GF-D8 (cell line): ENCODE data around the gene GJD3.

Source experiments
- DNase-seq: peaks from one replicate; lab custom pipeline; 2025; lab: John Stamatoyannopoulos, UW

GJD3 gene

DNA sequence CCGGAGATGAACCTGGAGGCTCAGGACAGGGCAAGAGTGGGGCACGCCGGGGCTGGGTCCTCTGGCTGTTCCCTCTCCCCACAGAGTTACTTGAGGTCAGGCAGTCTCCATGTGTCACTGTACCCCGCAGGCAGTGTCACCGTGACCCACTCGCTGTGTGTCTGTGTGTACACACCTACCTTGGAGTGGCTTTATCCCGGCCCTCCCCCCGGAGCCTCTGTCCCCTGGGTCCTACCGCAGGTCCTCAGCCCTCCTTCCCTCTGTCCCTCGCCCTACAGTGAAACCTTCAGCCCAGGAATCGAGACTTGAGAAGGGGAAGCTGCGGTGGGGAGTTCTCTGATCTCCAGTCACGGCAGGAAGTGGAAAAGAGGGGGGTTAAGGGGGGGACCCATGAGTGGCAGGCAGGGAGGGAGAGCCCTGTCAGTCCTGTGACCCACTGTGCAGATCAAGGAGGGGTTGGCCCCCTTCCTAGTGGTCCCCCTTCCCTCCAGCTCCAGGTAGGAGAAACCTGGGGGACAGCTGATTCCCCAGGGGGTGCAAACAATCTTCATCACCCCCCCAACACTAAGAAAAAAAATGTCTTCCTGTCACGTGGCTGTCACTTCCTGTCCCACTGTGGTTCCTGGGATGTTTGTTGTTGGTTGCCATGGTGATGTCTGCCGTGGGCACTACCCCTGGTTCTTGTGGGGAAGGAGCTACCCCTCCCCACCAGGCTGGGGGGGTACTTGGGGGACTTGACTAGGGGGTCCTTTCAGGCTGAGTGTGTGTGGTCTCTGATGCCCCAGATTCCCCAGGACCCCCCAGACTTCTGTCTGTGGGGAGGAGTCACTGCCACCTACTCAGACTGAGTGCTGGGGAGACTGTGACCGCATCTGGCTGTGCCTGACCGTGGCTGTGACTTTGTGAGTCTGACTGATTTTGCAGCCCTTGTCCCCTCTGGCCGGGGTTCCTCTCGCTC lies 41.9 kb downstream of the GJD3 start:
- DNase-seq, result peak; percentile 94

DNA sequence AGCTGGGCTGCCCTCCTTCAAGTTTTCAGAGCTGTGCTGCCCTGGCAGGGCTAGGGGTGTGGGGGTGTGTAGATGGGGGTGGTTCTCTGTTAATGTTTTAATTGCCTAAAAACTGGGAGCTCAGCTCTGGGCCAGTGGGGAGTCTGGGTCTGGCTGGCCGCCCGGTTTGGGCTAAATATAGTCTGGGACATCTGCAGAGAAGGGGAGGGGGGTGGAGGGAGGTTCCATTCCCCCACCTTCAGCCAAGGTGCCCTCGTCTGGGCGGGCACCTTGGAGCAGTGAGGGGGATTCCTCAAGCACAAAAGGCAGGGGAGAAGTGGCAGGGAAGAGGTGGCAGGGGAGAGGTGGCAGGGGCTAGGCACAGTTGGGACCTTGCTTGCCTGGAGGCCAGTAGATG lies 42.6 kb downstream of the GJD3 start:
- no peak for DNase-seq

DNA sequence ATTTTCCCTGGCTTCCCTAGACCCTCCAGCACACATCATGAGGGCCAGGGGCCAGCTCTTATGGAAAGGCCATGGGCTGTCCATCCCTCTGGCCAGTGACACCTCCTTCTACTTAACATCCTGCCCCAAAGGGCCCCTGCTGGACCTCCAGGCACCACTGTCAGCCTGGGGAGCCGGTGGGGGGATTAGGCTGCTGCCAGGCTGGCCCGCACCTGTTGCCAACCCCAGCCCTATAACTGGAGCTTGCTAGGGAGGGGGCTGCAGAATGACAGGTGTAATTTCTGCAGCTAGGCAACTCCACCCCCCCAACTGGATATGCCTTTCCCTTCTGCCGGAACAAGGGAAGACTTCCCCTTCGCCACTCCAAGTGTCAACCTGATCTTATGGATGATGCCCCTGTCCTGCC lies 43.0 kb downstream of the GJD3 start:
- DNase-seq, result no peak

DNA sequence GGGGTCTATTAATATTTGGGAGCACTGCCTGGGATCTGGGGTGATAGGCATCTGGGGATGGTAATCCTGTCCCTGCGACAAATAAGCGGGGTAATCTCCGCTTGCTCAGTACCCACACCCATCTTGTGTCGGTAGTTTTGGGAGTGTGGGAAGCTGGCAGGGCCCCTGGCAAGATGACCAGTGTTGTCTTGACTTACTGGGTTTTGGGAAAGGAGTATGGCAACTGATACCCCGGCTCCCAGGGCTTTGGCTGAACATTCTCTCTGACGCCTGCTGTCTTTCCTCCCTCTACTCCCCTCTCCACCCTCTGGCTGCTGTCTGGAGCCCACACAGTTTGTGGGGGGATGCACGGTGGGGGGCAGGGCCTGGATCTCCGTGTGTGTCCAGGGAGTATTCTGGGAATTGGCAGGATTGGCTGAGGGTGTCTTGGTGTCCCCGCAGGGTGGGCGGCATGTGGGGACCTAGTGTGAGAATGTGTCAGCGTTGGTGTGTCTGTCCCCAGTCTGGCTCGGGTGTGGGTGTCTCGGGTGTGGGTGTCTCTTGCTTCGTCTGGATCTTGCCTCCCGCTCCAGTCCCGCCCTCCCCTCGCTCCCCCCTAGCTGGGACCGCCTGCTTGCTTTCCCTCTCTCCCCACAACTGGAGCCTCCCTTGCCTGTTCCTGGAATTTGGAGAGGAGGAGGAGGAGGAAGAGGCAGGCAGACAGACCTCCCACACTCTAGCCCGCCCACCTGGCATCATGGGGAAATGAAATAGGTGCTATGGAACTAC lies 43.6 kb downstream of the GJD3 start:
- DNase-seq, result no peak

DNA sequence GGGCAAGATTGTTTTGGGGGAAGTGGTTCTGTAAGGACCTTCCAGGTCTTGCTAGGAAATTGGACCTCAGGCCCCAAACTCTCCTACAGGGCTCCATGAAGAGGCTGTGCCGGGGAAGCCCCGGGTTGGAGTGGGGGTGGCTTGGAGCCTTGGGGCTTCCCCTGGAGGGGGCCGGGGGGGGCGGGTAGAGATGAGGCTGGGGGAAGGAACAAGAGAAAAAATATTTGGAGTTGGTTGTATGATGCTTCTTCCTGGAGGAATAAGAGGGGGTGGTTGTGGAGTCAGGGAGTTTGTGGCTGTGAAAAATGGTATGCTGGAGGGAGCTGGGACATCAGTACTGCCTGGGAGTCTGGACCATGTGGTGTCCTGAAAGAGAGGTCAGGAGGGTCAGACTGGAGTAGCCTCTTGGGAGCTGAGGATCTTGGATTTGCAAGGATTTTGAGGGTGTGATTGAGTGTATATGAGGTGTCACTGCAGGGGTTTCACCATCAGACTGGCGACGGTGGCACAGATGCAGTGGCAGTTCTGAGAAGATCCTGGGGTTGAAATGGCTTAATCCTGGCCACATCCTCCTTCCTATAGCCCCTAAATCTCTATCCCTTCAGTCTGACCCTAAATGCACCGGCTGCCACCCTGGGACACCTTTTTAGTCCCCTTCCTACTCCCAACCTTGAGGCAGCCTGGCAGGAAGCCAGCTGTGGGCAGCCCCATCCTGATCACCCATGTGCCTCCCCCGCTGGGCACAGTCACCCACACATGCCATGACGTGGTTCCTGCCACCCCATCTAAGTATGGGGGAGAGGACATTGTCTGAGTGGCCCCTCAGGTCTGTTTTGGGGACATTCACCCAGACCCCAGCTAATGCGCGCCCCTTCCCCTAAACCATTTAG lies 44.6 kb downstream of the GJD3 start:
- peak; percentile 24 for DNase-seq

DNA sequence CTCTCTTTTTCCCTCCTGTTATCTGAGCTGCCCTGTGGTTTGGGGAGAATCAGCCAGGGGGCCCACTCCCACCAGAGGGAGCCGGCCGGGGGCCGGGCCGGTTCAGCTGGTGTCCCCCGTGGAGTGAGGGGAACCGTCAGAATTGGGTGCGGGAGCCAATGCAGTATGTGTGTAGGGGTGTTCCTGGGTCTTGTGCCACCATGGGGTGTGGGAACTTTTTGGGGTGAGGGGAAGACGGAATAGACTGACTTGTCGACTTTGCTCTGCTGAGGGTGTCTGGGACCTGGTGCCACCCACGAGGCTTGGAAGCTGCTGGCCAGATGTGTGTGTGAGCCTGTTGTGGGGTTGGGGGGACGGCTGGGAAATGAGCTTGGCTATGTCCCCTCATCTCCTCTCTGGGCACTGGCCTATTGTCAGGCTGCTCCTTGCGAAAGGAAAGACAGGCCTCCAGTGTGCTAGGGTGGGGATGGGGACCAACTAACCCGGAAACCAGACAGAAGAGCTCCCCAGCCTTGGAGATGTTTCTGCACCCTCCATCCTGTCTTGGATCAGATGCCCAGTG lies 45.6 kb downstream of the GJD3 start:
- DNase-seq, result no peak

DNA sequence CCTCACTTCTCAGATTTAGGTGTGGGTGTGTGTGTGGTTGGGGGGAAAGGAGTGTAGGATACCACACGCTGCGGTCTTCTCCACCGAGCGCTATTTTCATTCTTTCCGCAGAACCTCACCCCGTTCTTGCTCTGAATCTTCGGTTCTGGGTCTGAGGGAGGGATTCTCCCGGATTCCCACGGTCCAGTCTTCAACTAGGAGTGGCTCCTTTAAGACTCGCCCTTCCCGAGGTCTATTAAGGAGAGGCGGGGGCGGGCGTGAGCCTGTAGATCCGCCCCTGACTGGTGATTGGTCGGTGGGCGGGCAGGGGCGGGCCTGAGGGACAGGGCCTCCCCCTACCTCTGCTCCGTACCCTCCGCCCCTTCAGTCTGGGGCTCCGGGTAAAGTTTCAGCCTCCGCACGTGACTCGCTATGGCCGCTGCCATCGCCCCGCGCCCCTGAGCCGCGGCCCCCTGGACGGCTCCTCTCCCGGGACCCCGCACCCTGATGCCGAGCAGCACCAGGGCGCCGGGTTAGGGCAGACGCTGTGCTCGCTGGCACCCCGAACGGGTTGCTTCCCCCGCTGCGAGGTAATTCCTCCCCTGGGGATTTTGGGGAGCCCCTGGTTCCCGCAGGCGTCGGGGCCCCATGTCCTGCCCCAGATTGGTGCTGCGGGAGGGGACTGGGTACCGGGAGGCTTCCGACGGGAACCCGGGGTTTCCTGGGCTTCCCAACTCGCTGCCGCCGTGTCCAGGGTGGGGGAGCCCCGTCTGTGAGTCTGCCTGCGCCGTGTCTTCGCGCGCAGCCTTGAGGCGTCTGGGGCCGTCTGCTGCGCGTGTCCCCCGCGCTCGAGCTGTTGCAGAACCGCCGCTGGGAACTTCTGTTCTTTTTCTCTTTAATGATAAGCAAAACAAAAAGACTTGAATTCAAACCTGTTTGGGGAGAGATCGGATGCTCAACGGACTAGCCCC lies 46.4 kb downstream of the GJD3 start:
- DNase-seq, result peak; percentile 79

DNA sequence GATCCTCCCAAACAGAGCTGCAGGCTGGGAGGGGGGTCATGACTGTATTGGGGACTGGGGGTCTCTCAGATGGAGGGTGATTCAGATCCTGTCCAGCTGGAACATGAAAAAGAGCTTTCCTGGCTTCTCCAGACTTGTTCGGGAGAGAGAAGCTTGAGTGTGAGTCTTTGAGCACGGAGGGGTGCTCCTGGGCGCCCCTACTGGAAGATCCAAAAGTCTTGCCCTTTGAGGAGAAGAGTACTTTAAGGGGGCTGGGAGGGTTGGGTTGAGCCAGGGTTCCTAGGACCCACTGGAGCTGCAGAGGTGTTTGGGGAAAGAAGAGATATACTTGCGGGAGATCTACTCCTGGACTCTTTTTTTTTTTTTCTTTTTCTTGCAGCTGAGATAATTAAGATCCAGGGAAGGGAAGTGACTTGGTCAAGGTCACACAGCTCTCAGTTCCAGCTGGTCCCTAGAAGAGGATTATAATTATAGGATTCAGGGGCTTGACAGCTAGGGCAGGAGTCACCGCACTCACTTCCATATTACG lies 47.1 kb downstream of the GJD3 start:
- peak; percentile 15 for DNase-seq

DNA sequence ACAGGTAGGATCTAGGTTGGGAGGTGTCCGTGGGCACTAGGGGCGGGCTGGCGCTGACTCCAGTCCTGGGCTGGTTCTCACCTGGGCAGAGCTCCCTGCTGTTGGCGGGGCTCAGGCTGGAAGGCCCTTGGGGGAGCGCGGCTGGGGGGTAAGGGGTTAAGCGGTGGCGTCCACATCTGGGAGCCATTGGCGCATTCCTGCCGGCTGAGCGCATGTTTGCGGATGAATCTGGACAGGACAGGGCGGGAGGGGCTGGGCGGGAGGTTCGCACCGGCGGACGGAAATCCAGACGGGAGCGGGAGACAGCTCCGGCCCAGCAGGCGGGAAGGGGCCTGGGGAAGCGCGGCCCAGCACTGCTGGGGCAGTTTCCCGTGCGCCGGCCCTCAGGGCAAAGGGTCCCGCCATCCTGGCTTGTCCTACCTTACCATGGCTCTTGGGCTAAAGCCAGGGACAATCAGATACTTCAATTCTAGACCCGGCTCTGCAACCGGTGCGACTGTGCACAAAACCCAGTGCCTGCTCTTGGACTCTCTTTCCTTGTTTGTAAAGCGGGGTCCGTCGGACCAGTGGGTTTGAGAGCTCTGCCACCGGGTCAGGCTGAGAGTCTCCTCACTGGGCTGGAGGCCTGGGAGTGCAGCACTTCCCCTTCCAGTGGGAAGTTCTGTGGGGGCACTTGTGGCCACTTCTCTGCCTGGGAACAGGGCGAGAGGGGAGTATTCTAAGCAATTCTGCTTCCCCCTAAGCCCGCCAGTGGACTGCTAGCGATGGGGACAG lies 47.8 kb downstream of the GJD3 start:
- DNase-seq, result no peak

DNA sequence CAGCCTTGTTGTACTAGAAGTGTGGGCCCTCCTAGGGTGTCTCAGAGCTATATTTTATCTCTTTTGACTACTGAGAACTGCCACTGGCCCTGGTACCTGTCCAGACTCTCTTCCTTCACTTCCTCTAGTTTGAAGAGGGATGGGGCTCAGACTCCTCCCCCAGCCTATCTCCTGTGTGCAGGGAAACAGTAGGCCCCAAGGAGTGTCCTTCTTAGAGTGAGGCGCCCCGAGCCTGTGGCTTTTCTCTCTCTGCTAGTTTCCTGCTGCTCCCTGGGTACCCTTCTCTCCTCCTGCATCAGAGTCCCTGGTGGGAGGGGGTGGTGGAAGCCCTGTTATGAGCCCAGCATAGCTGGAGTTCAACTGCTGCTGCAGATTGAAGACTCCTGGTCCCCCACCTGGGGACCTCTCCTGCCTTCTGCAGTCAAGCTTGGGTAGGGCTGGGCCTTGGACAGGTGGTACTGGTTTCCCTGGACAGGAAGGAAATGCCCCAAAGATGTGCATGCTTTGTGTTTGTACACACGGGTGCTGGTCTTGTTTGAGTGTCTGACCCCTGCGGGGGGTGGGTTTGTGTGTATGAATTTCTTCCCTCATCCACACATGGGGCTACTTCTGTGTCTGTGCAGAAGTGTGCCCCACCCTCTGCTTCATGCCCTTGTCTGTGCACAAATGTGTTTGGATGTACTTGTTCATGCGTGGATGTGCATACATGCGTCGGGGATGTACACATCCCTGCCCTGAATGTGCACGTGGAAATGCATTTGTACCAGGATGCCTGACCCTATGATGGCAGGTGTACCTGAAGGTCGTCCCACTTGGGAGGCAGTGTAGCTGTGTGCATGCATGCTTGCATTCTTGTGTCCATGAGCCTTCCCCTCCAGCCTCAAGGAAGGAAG lies 48.6 kb downstream of the GJD3 start:
- DNase-seq, result no peak

DNA sequence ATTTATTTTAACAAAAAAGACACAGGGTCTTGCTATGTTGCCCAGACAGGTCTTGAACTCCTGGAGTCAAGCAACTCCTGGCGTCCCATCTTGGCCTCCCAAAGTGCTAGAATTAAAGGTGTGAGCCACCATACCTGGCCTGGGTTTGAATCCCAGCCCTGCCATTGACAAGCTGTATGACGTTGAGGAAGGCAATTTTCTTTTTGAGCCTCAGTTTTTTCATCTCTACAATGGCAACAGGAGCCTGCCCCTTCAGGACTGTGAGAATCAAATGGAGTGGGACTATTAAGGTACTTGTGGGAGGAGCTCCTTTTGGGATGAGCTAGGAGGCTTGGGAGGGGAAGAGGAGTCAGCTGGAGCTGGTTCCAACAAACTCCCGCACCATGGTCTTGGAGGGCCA lies 49.3 kb downstream of the GJD3 start:
- no peak for DNase-seq

DNA sequence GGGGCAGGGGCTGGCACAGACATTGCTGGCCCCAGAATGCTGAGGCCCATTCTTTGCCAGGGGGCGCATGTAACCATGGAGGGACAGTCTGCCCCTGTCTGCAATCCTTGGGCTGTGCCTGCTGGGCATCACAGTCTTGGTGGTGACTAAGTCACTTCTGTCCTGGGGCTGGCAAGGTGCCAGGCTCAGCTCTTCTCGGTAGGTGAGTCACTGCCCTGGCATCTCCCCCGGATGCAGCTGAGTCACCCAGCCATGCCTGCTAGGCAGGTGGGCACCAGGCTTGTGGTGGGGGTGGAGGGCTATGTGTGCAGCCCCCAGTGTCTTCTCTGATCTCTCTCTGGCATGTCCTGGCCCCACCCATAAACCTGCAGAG lies 50.0 kb downstream of the GJD3 start:
- no peak for DNase-seq

DNA sequence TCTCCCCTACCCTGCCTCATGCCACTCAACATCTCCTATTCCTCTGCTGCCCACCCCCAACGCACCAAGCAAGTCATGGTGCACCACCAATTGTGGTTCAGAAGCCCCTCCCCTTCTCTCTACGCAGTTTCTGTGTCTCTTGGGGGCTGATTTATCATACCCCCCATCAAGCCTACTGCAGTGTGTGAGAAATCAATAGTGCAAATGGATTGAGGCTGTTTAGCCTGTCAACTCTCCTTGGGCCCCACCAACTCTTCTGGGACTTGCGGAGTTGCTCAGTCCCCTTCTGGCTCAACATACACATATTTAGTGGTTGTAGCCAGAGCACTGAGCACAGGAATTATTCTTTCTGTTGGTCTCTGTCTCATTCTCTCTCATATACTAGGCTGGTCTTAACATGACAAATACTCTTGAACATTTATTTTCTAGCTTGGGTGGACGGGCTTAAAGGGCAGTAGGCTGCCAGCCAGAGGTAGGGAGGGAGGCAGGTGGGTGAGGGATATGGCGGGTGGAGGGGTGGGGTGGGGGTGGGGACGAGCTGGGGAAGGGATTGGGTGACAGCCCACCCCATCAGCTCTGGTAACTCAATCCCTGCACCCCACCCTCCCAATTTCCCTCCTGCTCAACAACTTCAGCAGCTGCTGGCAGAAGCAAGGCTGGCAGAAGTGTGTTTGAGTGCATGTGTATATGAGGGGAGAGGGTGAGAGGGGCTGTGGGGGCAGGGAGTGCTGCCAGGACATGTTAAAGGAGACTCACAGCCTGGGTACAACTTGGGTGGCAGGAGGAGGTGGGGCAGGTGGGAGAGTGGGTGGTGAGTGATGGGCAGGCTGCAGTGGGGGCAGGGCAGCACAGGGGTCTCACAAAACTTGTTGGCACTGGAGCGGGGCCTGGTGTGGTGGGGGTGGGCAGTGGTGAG lies 50.6 kb downstream of the GJD3 start:
- no peak for DNase-seq
